ENCODE measurements around the gene DCTN5. TPM values are rescaled to one million over a fixed set of nuclear protein-coding genes. Genes with fewer than 3 reads are reported as not detected.
A peak's percentile ranks its signal among the peaks of the same experiment; 100 is the strongest.

DCTN5 gene
- total and polyA plus RNA-seq, 2 of the 13 experiments (the other 11 are each of a cell fraction or from before 2014, with no cell fraction given): 105 to 207 TPM

- CTCF ChIA-PET (ENCODE audit: low intra/inter-chr PET ratio, low total read pairs): no interaction called here
These were observed 51.0 kb downstream of the DCTN5 start for GRCh38 chr16:23692190-23692837.

More at GRCh38 chr16:23692190-23692837, 51.0 kb downstream of the DCTN5 start:
- Histone ChIP-seq H3K79me2 (ENCODE audit: insufficient read depth, low read length) (no peaks in the 10 kb centered on the region), H3K27ac (ENCODE audit: extremely low read length, insufficient read depth, low read length) (no peak overlapping the region), H3K4me1 (ENCODE audit: insufficient read depth, low read length) (peaks cover 24% of the 10 kb centered on the region), H3K36me3 (replicated peaks in 1 of 2; ENCODE audit: control insufficient read depth in 1 of 2, insufficient read depth in 2 of 2, low read length in 2 of 2) (peaks cover 41 to 50% of the 10 kb centered on the region in 2 experiments), H3K9me3 (ENCODE audit: low read length) (no peaks in the 10 kb centered on the region), H3K4me2 (ENCODE audit: low read depth, low read length) (no peak overlapping the region), H2AFZ (ENCODE audit: low read length) (no peak overlapping the region), H4K20me1 (ENCODE audit: insufficient read depth, low read length) (no peaks in the 10 kb centered on the region; the same call in 1 of the 2 replicates), H3K27me3 (ENCODE audit: control insufficient read depth in 1 of 2, insufficient read depth in 2 of 2, low read length in 2 of 2) (no peaks in the 10 kb centered on the region), H3K9ac (ENCODE audit: insufficient read depth, low read depth, low read length) (no peak overlapping the region), H3K4me3 (replicated peaks in 1 of 3; ENCODE audit: insufficient read depth in 1 of 3, low read depth in 2 of 3, low read length in 3 of 3) (no peak overlapping the region)
- intact Hi-C loops (cut with micrococcal nuclease; ENCODE audit: unreplicated experiment) (no loop called here), in situ Hi-C loops (cut with HindIII; ENCODE audit: extremely low pct_ligation_motif_present, low pct_unique_long_range_greater_than_20kb) (no loop called here)
- no peak for ATAC-seq
- BruUV-seq (replicated peaks): no TSS peak
- POLR2A ChIA-PET: interaction anchor here (0.6 kb wide), 1 partner anchor 44 kb away, joined by 3 read pairs; no protein-coding TSS in a partner anchor
- FAIRE-seq: no peak
- WGBS (ENCODE audit: low lambda C conversion rate): 96% methylated on average over 6 of the region's 6 CpGs
- peak; percentile 18; the same call in 1 of the 2 replicates for TF ChIP-seq CEBPB (IDR thresholded peaks at IDR 0.05; ENCODE audit: borderline replicate concordance, low read depth, low read length)
- 0 out of 2 replicates have a peak, but pooled peaks have one; percentile 18 for TF ChIP-seq POLR2AphosphoS5 (IDR thresholded peaks at IDR 0.05; ENCODE audit: low read depth, low read length)
- TF ChIP-seq, protein P1, sequence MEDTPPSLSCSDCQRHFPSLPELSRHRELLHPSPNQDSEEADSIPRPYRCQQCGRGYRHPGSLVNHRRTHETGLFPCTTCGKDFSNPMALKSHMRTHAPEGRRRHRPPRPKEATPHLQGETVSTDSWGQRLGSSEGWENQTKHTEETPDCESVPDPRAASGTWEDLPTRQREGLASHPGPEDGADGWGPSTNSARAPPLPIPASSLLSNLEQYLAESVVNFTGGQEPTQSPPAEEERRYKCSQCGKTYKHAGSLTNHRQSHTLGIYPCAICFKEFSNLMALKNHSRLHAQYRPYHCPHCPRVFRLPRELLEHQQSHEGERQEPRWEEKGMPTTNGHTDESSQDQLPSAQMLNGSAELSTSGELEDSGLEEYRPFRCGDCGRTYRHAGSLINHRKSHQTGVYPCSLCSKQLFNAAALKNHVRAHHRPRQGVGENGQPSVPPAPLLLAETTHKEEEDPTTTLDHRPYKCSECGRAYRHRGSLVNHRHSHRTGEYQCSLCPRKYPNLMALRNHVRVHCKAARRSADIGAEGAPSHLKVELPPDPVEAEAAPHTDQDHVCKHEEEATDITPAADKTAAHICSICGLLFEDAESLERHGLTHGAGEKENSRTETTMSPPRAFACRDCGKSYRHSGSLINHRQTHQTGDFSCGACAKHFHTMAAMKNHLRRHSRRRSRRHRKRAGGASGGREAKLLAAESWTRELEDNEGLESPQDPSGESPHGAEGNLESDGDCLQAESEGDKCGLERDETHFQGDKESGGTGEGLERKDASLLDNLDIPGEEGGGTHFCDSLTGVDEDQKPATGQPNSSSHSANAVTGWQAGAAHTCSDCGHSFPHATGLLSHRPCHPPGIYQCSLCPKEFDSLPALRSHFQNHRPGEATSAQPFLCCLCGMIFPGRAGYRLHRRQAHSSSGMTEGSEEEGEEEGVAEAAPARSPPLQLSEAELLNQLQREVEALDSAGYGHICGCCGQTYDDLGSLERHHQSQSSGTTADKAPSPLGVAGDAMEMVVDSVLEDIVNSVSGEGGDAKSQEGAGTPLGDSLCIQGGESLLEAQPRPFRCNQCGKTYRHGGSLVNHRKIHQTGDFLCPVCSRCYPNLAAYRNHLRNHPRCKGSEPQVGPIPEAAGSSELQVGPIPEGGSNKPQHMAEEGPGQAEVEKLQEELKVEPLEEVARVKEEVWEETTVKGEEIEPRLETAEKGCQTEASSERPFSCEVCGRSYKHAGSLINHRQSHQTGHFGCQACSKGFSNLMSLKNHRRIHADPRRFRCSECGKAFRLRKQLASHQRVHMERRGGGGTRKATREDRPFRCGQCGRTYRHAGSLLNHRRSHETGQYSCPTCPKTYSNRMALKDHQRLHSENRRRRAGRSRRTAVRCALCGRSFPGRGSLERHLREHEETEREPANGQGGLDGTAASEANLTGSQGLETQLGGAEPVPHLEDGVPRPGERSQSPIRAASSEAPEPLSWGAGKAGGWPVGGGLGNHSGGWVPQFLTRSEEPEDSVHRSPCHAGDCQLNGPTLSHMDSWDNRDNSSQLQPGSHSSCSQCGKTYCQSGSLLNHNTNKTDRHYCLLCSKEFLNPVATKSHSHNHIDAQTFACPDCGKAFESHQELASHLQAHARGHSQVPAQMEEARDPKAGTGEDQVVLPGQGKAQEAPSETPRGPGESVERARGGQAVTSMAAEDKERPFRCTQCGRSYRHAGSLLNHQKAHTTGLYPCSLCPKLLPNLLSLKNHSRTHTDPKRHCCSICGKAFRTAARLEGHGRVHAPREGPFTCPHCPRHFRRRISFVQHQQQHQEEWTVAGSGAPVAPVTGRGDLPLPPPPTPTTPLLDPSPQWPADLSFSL (CRISPR knock-in tag; IDR thresholded peaks at IDR 0.05): no peak
- TF ChIP-seq POLR2A (IDR thresholded peaks at IDR 0.05; ENCODE audit: insufficient read depth in 1 of 2, low read depth in 2 of 2, low read length in 2 of 2): 0 out of 4 replicates have a peak, but pooled peaks of 1 of the 2 experiments have one; percentile 14
- TF ChIP-seq ZSCAN21 (CRISPR knock-in tag; IDR thresholded peaks at IDR 0.05; ENCODE audit: borderline replicate concordance): no peak
- no peak for TF ChIP-seq SP4 (CRISPR knock-in tag; IDR thresholded peaks at IDR 0.05)
- DNase-seq (ENCODE audit: low spot score): no peak
